HepG2 (cell line): ENCODE measurements around the gene BEST2. TPM values are rescaled to one million over a fixed set of nuclear protein-coding genes. Genes with fewer than 3 reads are reported as not detected.

Experiments
- FOXC1 ChIP-seq: sonication (generic); formaldehyde crosslinking; IDR thresholded peaks from 2 replicates; pipeline ENCODE4 v1.8.0; 2022; ENCODE audit warnings: mild to moderate bottlenecking, missing genetic modification reagents, borderline replicate concordance
- FOXK1 ChIP-seq: sonication (generic); formaldehyde crosslinking; IDR thresholded peaks from 2 replicates; pipeline ENCODE4 v1.4.0; 2020; ENCODE audit warnings: low read depth, missing genetic modification reagents, borderline replicate concordance
- HMG20A ChIP-seq: IDR thresholded peaks from 2 replicates; pipeline ENCODE4 v1.6.1; 2016; ENCODE audit warnings: borderline replicate concordance
- HOXA9 ChIP-seq: sonication (generic); formaldehyde crosslinking; IDR thresholded peaks from 2 replicates; pipeline ENCODE4 v1.8.1; 2022; ENCODE audit warnings: missing genetic modification reagents, mild to moderate bottlenecking, moderate library complexity, borderline replicate concordance
- RFX1 ChIP-seq: fragments of 450-650 bp; IDR thresholded peaks from 2 replicates; pipeline ENCODE4 v1.6.1; 2017
- ZBTB3 ChIP-seq: sonication (generic); formaldehyde crosslinking; IDR thresholded peaks from 2 replicates; pipeline ENCODE4 v1.4.0; 2020; ENCODE audit warnings: low read depth, mild to moderate bottlenecking, moderate library complexity, missing genetic modification reagents, borderline replicate concordance
- ZNF441 ChIP-seq: sonication (generic); formaldehyde crosslinking; IDR thresholded peaks from 2 replicates; pipeline ENCODE4 v1.7.0; 2021; ENCODE audit warnings: missing genetic modification reagents, borderline replicate concordance
- ZNF562 ChIP-seq: sonication (generic); formaldehyde crosslinking; IDR thresholded peaks from 2 replicates; pipeline ENCODE4 v1.8.0; 2022; ENCODE audit warnings: missing genetic modification reagents, borderline replicate concordance
- ZNF609 ChIP-seq: sonication (generic); formaldehyde crosslinking; IDR thresholded peaks from 2 replicates; pipeline ENCODE4 v1.4.0; 2020; ENCODE audit warnings: mild to moderate bottlenecking, missing genetic modification reagents, borderline replicate concordance
- ZNF619 ChIP-seq: sonication (generic); formaldehyde crosslinking; IDR thresholded peaks from 2 replicates; pipeline ENCODE4 v1.4.0; 2020; ENCODE audit warnings: mild to moderate bottlenecking, missing genetic modification reagents
- ZSCAN20 ChIP-seq: sonication (generic); formaldehyde crosslinking; IDR thresholded peaks from 2 replicates; pipeline ENCODE4 v1.4.0; 2020; ENCODE audit warnings: missing genetic modification reagents, mild to moderate bottlenecking, borderline replicate concordance
- polyA plus RNA-seq, 8 experiments: library from polyadenylated mRNA; depleted of rRNA in 3 of 8; stranded (reverse) in 7 of 8; unstranded in 1 of 8; fragments of >200 nt; fragmentation: Illumina TruSeq in 4 of 8; extraction: Trizol in 4 of 8; gene quantifications; 2 replicates each; pipeline versions ENCODE4 v1.2.1 to v1.2.3, GENCODE V29; 2011 to 2016; ENCODE audit warnings: low read depth in 4 of 8, missing spikeins in 1 of 8, mixed read lengths in 1 of 8; ENCODE audit not compliant: insufficient read depth in 1 of 8
- total RNA-seq, 5 experiments: library from RNA; depleted of rRNA; stranded (reverse); fragments of >200 nt; fragmentation: Illumina TruSeq; extraction: Trizol; gene quantifications; 2 replicates each; pipeline ENCODE4 v1.2.3, GENCODE V29; 2016; ENCODE audit warnings: low read depth in 1 of 5
- TF ChIP-seq, protein P1 (sequence below): sonication (generic); formaldehyde crosslinking; IDR thresholded peaks from 2 replicates; pipeline ENCODE4 v1.4.0; 2020; ENCODE audit warnings: missing genetic modification reagents, borderline replicate concordance
- TF ChIP-seq, protein P2 (sequence below): sonication (generic); formaldehyde crosslinking; IDR thresholded peaks from 2 replicates; pipeline ENCODE4 v1.5.0; 2020; ENCODE audit warnings: missing genetic modification reagents, mild to moderate bottlenecking, borderline replicate concordance
- TF ChIP-seq, protein P3 (sequence below): sonication (generic); formaldehyde crosslinking; IDR thresholded peaks from 2 replicates; pipeline ENCODE4 v1.4.0; 2020; ENCODE audit warnings: missing genetic modification reagents, borderline replicate concordance

Gene BEST2
- total and polyA plus RNA-seq, 2 of the 13 experiments (the other 11 are each of a cell fraction or from before 2014, with no cell fraction given) = not detected

GRCh38 chr19:12793290-12794195, 42.0 kb downstream of the BEST2 start (continued):
- no peak for TF ChIP-seq FOXC1
- TF ChIP-seq ZSCAN20 = peak; percentile 63; the same call in 1 of the 2 replicates
- TF ChIP-seq ZNF609 = no peak
- TF ChIP-seq, protein P1, sequence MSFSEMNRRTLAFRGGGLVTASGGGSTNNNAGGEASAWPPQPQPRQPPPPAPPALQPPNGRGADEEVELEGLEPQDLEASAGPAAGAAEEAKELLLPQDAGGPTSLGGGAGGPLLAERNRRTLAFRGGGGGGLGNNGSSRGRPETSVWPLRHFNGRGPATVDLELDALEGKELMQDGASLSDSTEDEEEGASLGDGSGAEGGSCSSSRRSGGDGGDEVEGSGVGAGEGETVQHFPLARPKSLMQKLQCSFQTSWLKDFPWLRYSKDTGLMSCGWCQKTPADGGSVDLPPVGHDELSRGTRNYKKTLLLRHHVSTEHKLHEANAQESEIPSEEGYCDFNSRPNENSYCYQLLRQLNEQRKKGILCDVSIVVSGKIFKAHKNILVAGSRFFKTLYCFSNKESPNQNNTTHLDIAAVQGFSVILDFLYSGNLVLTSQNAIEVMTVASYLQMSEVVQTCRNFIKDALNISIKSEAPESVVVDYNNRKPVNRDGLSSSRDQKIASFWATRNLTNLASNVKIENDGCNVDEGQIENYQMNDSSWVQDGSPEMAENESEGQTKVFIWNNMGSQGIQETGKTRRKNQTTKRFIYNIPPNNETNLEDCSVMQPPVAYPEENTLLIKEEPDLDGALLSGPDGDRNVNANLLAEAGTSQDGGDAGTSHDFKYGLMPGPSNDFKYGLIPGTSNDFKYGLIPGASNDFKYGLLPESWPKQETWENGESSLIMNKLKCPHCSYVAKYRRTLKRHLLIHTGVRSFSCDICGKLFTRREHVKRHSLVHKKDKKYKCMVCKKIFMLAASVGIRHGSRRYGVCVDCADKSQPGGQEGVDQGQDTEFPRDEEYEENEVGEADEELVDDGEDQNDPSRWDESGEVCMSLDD (CRISPR knock-in tag) = no peak
- TF ChIP-seq ZNF441 (CRISPR knock-in tag) = no peak
- peak; percentile 58; the same call in 1 of the 2 replicates for TF ChIP-seq FOXK1 (CRISPR knock-in tag)
- TF ChIP-seq HOXA9 = no peak
- TF ChIP-seq, protein P2, sequence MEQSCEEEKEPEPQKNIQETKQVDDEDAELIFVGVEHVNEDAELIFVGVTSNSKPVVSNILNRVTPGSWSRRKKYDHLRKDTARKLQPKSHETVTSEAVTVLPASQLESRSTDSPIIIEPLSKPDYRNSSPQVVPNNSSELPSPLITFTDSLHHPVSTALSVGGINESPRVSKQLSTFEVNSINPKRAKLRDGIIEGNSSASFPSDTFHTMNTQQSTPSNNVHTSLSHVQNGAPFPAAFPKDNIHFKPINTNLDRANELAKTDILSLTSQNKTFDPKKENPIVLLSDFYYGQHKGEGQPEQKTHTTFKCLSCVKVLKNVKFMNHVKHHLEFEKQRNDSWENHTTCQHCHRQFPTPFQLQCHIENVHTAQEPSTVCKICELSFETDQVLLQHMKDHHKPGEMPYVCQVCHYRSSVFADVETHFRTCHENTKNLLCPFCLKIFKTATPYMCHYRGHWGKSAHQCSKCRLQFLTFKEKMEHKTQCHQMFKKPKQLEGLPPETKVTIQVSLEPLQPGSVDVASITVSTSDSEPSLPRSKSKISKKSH (CRISPR knock-in tag) = peak; percentile 76
- TF ChIP-seq, protein P3, sequence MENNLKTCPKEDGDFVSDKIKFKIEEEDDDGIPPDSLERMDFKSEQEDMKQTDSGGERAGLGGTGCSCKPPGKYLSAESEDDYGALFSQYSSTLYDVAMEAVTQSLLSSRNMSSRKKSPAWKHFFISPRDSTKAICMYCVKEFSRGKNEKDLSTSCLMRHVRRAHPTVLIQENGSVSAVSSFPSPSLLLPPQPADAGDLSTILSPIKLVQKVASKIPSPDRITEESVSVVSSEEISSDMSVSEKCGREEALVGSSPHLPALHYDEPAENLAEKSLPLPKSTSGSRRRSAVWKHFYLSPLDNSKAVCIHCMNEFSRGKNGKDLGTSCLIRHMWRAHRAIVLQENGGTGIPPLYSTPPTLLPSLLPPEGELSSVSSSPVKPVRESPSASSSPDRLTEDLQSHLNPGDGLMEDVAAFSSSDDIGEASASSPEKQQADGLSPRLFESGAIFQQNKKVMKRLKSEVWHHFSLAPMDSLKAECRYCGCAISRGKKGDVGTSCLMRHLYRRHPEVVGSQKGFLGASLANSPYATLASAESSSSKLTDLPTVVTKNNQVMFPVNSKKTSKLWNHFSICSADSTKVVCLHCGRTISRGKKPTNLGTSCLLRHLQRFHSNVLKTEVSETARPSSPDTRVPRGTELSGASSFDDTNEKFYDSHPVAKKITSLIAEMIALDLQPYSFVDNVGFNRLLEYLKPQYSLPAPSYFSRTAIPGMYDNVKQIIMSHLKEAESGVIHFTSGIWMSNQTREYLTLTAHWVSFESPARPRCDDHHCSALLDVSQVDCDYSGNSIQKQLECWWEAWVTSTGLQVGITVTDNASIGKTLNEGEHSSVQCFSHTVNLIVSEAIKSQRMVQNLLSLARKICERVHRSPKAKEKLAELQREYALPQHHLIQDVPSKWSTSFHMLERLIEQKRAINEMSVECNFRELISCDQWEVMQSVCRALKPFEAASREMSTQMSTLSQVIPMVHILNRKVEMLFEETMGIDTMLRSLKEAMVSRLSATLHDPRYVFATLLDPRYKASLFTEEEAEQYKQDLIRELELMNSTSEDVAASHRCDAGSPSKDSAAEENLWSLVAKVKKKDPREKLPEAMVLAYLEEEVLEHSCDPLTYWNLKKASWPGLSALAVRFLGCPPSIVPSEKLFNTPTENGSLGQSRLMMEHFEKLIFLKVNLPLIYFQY (CRISPR knock-in tag) = no peak
- no peak for TF ChIP-seq ZNF562 (CRISPR knock-in tag)
- TF ChIP-seq HMG20A = no peak
- TF ChIP-seq ZBTB3 = no peak; the same call in 1 of the 2 replicates
- TF ChIP-seq ZNF619 (CRISPR knock-in tag) = peak; percentile 64; the same call in 1 of the 2 replicates
- no peak for TF ChIP-seq RFX1
